ENCODE data around the gene MFNG. TPM values are rescaled to one million over a fixed set of nuclear protein-coding genes. Genes with fewer than 3 reads are reported as not detected.

MFNG gene
- total RNA-seq, 1 donor from 2014 or later, result 3.2 TPM

GRCh38 chr22:37425369-37425768 lies 60.8 kb downstream of the MFNG start:
- Mint-ChIP-seq H3K9me3 (ENCODE audit: low read depth) (no peaks in the 10 kb centered on the region), H3K27me3 (peaks cover 70% of the 10 kb centered on the region)

GRCh38 chr22:37423283-37423682 lies 62.9 kb downstream of the MFNG start:
- no peak for TF ChIP-seq CTCF (IDR thresholded peaks at IDR 0.05; ENCODE audit: unreplicated experiment)
- Mint-ChIP-seq H3K4me1 (ENCODE audit: low read depth) (peaks cover 17% of the 10 kb centered on the region), H3K27me3 (peaks cover 75% of the 10 kb centered on the region), H3K27ac (no peak overlapping the region), H3K9me3 (ENCODE audit: low read depth) (no peaks in the 10 kb centered on the region), H3K36me3 (ENCODE audit: insufficient read depth) (no peaks in the 10 kb centered on the region), H3K4me3 (ENCODE audit: low read depth) (no peak overlapping the region)
- no peak for DNase-seq (ENCODE audit: low spot score, unreplicated experiment)

More at GRCh38 chr22:37425369-37425768, 60.8 kb downstream of the MFNG start:
- no peak for DNase-seq (ENCODE audit: low spot score, unreplicated experiment)
- Mint-ChIP-seq H3K27ac (no peak overlapping the region), H3K36me3 (ENCODE audit: insufficient read depth) (no peaks in the 10 kb centered on the region), H3K4me1 (ENCODE audit: low read depth) (peaks cover 8% of the 10 kb centered on the region), H3K4me3 (ENCODE audit: low read depth) (no peak overlapping the region)
- no peak for TF ChIP-seq CTCF (IDR thresholded peaks at IDR 0.05; ENCODE audit: unreplicated experiment)

DNA sequence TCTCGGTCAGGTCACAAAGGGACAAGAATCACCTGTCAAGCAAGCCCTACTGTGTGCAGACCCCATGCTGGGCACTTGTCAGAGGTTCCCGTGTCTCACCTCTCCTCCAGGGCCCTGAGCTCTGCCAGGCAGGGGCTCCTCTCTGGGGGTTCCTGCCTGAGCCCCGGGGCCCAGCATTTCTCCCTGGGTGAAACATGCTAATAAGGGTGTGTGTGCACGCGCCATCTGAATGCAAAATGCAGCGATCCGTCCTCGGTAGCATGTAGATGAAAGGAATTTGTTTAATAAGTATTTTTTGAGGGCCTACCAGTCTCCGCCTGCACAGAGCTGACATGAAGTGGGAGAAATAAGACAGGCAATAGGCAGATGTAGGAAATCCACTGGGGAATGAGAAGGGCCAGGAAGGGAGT lies 64.7 kb downstream of the MFNG start:
- Mint-ChIP-seq H3K4me3 (ENCODE audit: low read depth) (no peak overlapping the region), H3K27ac (no peak overlapping the region), H3K9me3 (ENCODE audit: low read depth) (no peaks in the 10 kb centered on the region), H3K27me3 (peaks cover 79% of the 10 kb centered on the region), H3K36me3 (ENCODE audit: insufficient read depth) (no peaks in the 10 kb centered on the region), H3K4me1 (ENCODE audit: low read depth) (peaks cover 17% of the 10 kb centered on the region)
- DNase-seq (ENCODE audit: low spot score, unreplicated experiment), result no peak
- TF ChIP-seq CTCF (IDR thresholded peaks at IDR 0.05; ENCODE audit: unreplicated experiment), result no peak

GRCh38 chr22:37420686-37421467 lies 65.3 kb downstream of the MFNG start:
- Mint-ChIP-seq H3K27me3 (peaks cover 77% of the 10 kb centered on the region), H3K36me3 (ENCODE audit: insufficient read depth) (no peaks in the 10 kb centered on the region), H3K4me3 (ENCODE audit: low read depth) (peak overlapping the region; percentile 79), H3K4me1 (ENCODE audit: low read depth) (peaks cover 13% of the 10 kb centered on the region), H3K27ac (no peak overlapping the region), H3K9me3 (ENCODE audit: low read depth) (no peaks in the 10 kb centered on the region)
- DNase-seq (ENCODE audit: low spot score, unreplicated experiment), result no peak
- peak; percentile 11 for TF ChIP-seq CTCF (IDR thresholded peaks at IDR 0.05; ENCODE audit: unreplicated experiment)

- Mint-ChIP-seq H3K27ac (peak overlapping the region; percentile 6), H3K9me3 (ENCODE audit: low read depth) (no peaks in the 10 kb centered on the region), H3K36me3 (ENCODE audit: insufficient read depth) (no peaks in the 10 kb centered on the region), H3K4me3 (ENCODE audit: low read depth) (peak overlapping the region; percentile 79), H3K27me3 (peaks cover 69% of the 10 kb centered on the region), H3K4me1 (ENCODE audit: low read depth) (peaks cover 12% of the 10 kb centered on the region)
- TF ChIP-seq CTCF (IDR thresholded peaks at IDR 0.05; ENCODE audit: unreplicated experiment), result no peak
- DNase-seq (ENCODE audit: low spot score, unreplicated experiment), result no peak
These were observed 66.1 kb downstream of the MFNG start for GRCh38 chr22:37419969-37420685.
